IMR-90 (cell line): ENCODE measurements around the gene ABO. TPM values are rescaled to one million over a fixed set of nuclear protein-coding genes. Genes with fewer than 3 reads are reported as not detected.

Experiments used
- ATAC-seq: fragments of 200-7000 bp; cut with Tn5 transposase; 2 replicates; pipeline ENCODE4 v1.9.1; 2020; ENCODE audit warnings: low read depth, mild to moderate bottlenecking, moderate library complexity
- BruUV-seq: library from RNA; stranded (reverse); fragments of 400-500 nt; replicated peaks from 2 replicates; lab custom pipeline; 2021; lab: Mats Ljungman, UMichigan
- CTCF ChIA-PET: fragments of 300-600 bp; formaldehyde crosslinking; extraction: SDS; loops from one replicate; lab custom pipeline; 2021; ENCODE audit warnings: antibody characterized with exemption; lab: Yijun Ruan, JAX
- POLR2A ChIA-PET: fragments of 300-600 bp; sonication (Branson Sonifier 250); formaldehyde crosslinking; loops from one replicate; lab custom pipeline; 2022; ENCODE audit warnings: antibody characterized with exemption; ENCODE audit not compliant: unreplicated experiment; lab: Charles Lee
- DNase-seq: peaks from one replicate; pipeline ENCODE4 v3.0.0; 2013
- H2AFZ ChIP-seq: replicated peaks from 2 replicates; pipeline ENCODE3; 2013; ENCODE audit warnings: low read length, mild to moderate bottlenecking; ENCODE audit not compliant: poor library complexity
- H2AK5ac ChIP-seq: 2 replicates; pipeline ENCODE4 v1.6.1; 2013; ENCODE audit warnings: low read depth, low read length, inconsistent platforms
- H2AK9ac ChIP-seq: replicated peaks from 2 replicates; pipeline ENCODE3; 2013; ENCODE audit warnings: mild to moderate bottlenecking, low read depth, low read length, moderate library complexity; ENCODE audit not compliant: poor library complexity
- H2BK120ac ChIP-seq: 2 replicates; pipeline ENCODE4 v1.6.1; 2013; ENCODE audit warnings: low read depth, low read length, inconsistent platforms
- H2BK15ac ChIP-seq: 3 replicates; pipeline ENCODE4 v1.6.1; 2013; ENCODE audit warnings: low read depth, low read length, inconsistent platforms
- H2BK20ac ChIP-seq: 2 replicates; pipeline ENCODE4 v1.6.1; 2013; ENCODE audit warnings: low read depth, mild to moderate bottlenecking, inconsistent platforms, low read length, moderate library complexity
- H2BK5ac ChIP-seq: 2 replicates; pipeline ENCODE4 v1.6.1; 2013; ENCODE audit warnings: mild to moderate bottlenecking, low read depth, low read length, inconsistent platforms; ENCODE audit not compliant: poor library complexity, severe bottlenecking
- H3K14ac ChIP-seq: replicated peaks from 2 replicates; pipeline ENCODE4 v1.6.1; 2013; ENCODE audit warnings: low read depth, low read length, inconsistent platforms
- H3K18ac ChIP-seq: 2 replicates; pipeline ENCODE4 v1.6.1; 2013; ENCODE audit warnings: low read depth, low read length, control low read depth
- H3K23ac ChIP-seq: 2 replicates; pipeline ENCODE4 v1.6.1; 2013; ENCODE audit warnings: low read depth, low read length, inconsistent platforms
- H3K27ac ChIP-seq: 2 replicates; pipeline ENCODE4 v1.5.1; 2013; ENCODE audit warnings: mild to moderate bottlenecking, control low read depth, low read length; ENCODE audit not compliant: insufficient read depth
- H3K27me3 ChIP-seq: 2 replicates; pipeline ENCODE4 v1.6.1; 2013; ENCODE audit warnings: low read length; ENCODE audit not compliant: control insufficient read depth, insufficient read depth
- H3K36me3 ChIP-seq: 2 replicates; pipeline ENCODE4 v1.6.1; 2013; ENCODE audit warnings: low read length, mixed read lengths; ENCODE audit not compliant: control insufficient read depth, insufficient read depth
- H3K4ac ChIP-seq: 2 replicates; pipeline ENCODE4 v1.6.1; 2013; ENCODE audit warnings: low read depth, low read length, inconsistent platforms
- H3K4me1 ChIP-seq: 2 replicates; pipeline ENCODE4 v1.6.1; 2013; ENCODE audit warnings: low read length, mixed read lengths; ENCODE audit not compliant: control insufficient read depth, insufficient read depth
- H3K4me2 ChIP-seq: 2 replicates; pipeline ENCODE4 v1.6.1; 2013; ENCODE audit warnings: low read depth, mild to moderate bottlenecking, control low read depth, low read length, moderate library complexity
- H3K4me3 ChIP-seq: 2 replicates; pipeline ENCODE4 v1.5.1; 2013; ENCODE audit warnings: low read depth, mild to moderate bottlenecking, control low read depth, low read length, moderate library complexity; ENCODE audit not compliant: insufficient read depth
- H3K56ac ChIP-seq: 2 replicates; pipeline ENCODE4 v1.6.1; 2013; ENCODE audit warnings: low read length, inconsistent platforms; ENCODE audit not compliant: insufficient read depth; ENCODE audit errors: extremely low read depth
- H3K79me1 ChIP-seq, 2 experiments: 2 replicates each; pipeline ENCODE4 v1.6.1; 2013; ENCODE audit warnings: low read length in 2 of 2, inconsistent platforms in 1 of 2, low read depth in 1 of 2
- H3K9ac ChIP-seq: 2 replicates; pipeline ENCODE4 v1.6.1; 2013; ENCODE audit warnings: low read depth, low read length, control low read depth
- H3K9me1 ChIP-seq: 2 replicates; pipeline ENCODE4 v1.6.1; 2013; ENCODE audit warnings: low read length, inconsistent platforms; ENCODE audit not compliant: insufficient read depth
- H3K9me3 ChIP-seq: 2 replicates; pipeline ENCODE4 v1.6.1; 2013; ENCODE audit warnings: low read length; ENCODE audit not compliant: control insufficient read depth, insufficient read depth
- H4K20me1 ChIP-seq: 2 replicates; pipeline ENCODE4 v1.6.1; 2013; ENCODE audit warnings: low read length, inconsistent platforms; ENCODE audit not compliant: insufficient read depth
- H4K5ac ChIP-seq: 2 replicates; pipeline ENCODE4 v1.6.1; 2013; ENCODE audit warnings: mild to moderate bottlenecking, low read depth, low read length, control low read depth
- H4K8ac ChIP-seq, 2 experiments: 2 replicates each; pipeline ENCODE4 v1.6.1; 2013; ENCODE audit warnings: low read depth in 2 of 2, low read length in 2 of 2, control low read depth in 1 of 2, inconsistent platforms in 1 of 2
- H4K91ac ChIP-seq: 2 replicates; pipeline ENCODE4 v1.6.1; 2013; ENCODE audit warnings: low read depth, low read length, inconsistent platforms; ENCODE audit not compliant: insufficient read depth
- FOS ChIP-seq: fragments of 150-350 bp; IDR thresholded peaks from 2 replicates; pipeline ENCODE4 v1.6.1; 2016; ENCODE audit warnings: low read depth, low read length
- MAZ ChIP-seq: IDR thresholded peaks from 2 replicates; pipeline ENCODE4 v1.6.1; 2012; ENCODE audit warnings: low read depth, mild to moderate bottlenecking, low read length, improper control_type of control experiment, moderate library complexity, borderline replicate concordance
- MXI1 ChIP-seq: IDR thresholded peaks from 2 replicates; pipeline ENCODE4 v1.6.1; 2012; ENCODE audit warnings: low read depth, mild to moderate bottlenecking, low read length, moderate library complexity, borderline replicate concordance
- NFE2L2 ChIP-seq: fragments of 150-350 bp; IDR thresholded peaks from 2 replicates; pipeline ENCODE4 v1.6.1; 2016; ENCODE audit warnings: low read depth, mild to moderate bottlenecking, low read length
- POLR2A ChIP-seq: IDR thresholded peaks from 2 replicates; pipeline ENCODE4 v1.6.1; 2012; ENCODE audit warnings: mild to moderate bottlenecking, low read depth, low read length
- RAD21 ChIP-seq: IDR thresholded peaks from 2 replicates; pipeline ENCODE4 v1.6.1; 2012; ENCODE audit warnings: low read length, improper control_type of control experiment
- RCOR1 ChIP-seq: IDR thresholded peaks from 2 replicates; pipeline ENCODE4 v1.6.1; 2012; ENCODE audit warnings: mild to moderate bottlenecking, low read length, improper control_type of control experiment; ENCODE audit not compliant: insufficient replicate concordance
- WGBS, 2 experiments: methylation state at CpG; one replicate each; pipeline versions ENCODE4 v1.1.5 to v1.1.7; 2013; ENCODE audit warnings: missing lambda C conversion rate in 2 of 2; ENCODE audit not compliant: insufficient read length in 1 of 2; ENCODE audit errors: extremely low coverage in 2 of 2; 5-methylcytosine and 5-hydroxymethylcytosine counted together
- dilution Hi-C: fragments of 300-500 bp; cut with HindIII; formaldehyde crosslinking; loops from one replicate; pipeline ENCODE4 v1.14.3; 2018; ENCODE audit warnings: low sequenced_read_pairs; ENCODE audit not compliant: unreplicated experiment
- in situ Hi-C: fragments of 300-500 bp; cut with MboI; formaldehyde crosslinking; loops from 3 replicates; pipeline ENCODE4 v1.14.3; 2019; ENCODE audit warnings: low sequenced_read_pairs, inconsistent platforms, mixed read lengths
- intact Hi-C: fragments of 100-400 bp; cut with micrococcal nuclease; formaldehyde crosslinking; loops from 2 replicates; pipeline ENCODE4 v1.10.0; 2022
- polyA plus RNA-seq, 3 experiments: library from polyadenylated mRNA; depleted of rRNA; stranded (reverse); fragments of >200 nt; gene quantifications; 2 replicates each; pipeline ENCODE4 v1.2.3, GENCODE V29; 2012; ENCODE audit warnings: low replicate concordance in 1 of 3
- total RNA-seq: library from RNA; depleted of rRNA; stranded (reverse); fragments of >200 nt; gene quantifications from 2 replicates; pipeline ENCODE4 v1.2.3, GENCODE V29; 2012
- TF ChIP-seq, protein P1 (sequence below): fragments of 150-350 bp; IDR thresholded peaks from 2 replicates; pipeline ENCODE4 v1.6.1; 2017; ENCODE audit warnings: mild to moderate bottlenecking, antibody characterized with exemption, low read length, low read depth
- TF ChIP-seq, protein P2 (sequence below): fragments of 150-350 bp; IDR thresholded peaks from 2 replicates; pipeline ENCODE4 v1.6.1; 2016; ENCODE audit warnings: low read depth, mild to moderate bottlenecking, low read length, moderate library complexity, borderline replicate concordance

ABO gene
- total and polyA plus RNA-seq, 2 of the 4 experiments (the other 2 are of a cell fraction) = not detected

- H2BK15ac ChIP-seq = no peak overlapping the region
- ChIA-PET POLR2A (no interaction called here), CTCF (no interaction called here)
- H4K91ac ChIP-seq = no peak overlapping the region
- no peak overlapping the region for H2BK5ac ChIP-seq
- no peak overlapping the region for H3K56ac ChIP-seq
- no peak overlapping the region for H4K8ac ChIP-seq
- intact Hi-C loops = no loop called here
- BruUV-seq = no TSS peak
- H3K9ac ChIP-seq = no peak overlapping the region
- H3K4me3 ChIP-seq = no peak overlapping the region
- H3K23ac ChIP-seq = no peak overlapping the region
- H3K9me3 ChIP-seq = no peaks in the 10 kb centered on the region
- no peak overlapping the region for H2AFZ ChIP-seq
- no peak overlapping the region for H3K18ac ChIP-seq
- in situ Hi-C loops = no loop called here
- no peaks in the 10 kb centered on the region for H3K79me1 ChIP-seq
- DNase-seq (no peak), ATAC-seq (no peak)
- H3K4ac ChIP-seq = no peak overlapping the region
- H3K4me1 ChIP-seq = no peaks in the 10 kb centered on the region
- no peak overlapping the region for H3K4me2 ChIP-seq
- no peaks in the 10 kb centered on the region for H3K9me1 ChIP-seq
- H2AK9ac ChIP-seq = no peak overlapping the region
- H2BK120ac ChIP-seq = no peak overlapping the region
- no peaks in the 10 kb centered on the region for H3K36me3 ChIP-seq
- H2BK20ac ChIP-seq = no peak overlapping the region
- H3K27me3 ChIP-seq = peaks cover 15% of the 10 kb centered on the region
- no peaks in the 10 kb centered on the region for H4K20me1 ChIP-seq
- WGBS, 2 experiments = 88% methylated on average over 4 of the region's 5 CpGs; no CpG with 5 or more reads in 1 of the 2 experiments
- dilution Hi-C loops = no loop called here
- no peak overlapping the region for H3K14ac ChIP-seq
- no peak overlapping the region for H4K5ac ChIP-seq
- no peak overlapping the region for H2AK5ac ChIP-seq
- TF ChIP-seq MXI1 (no peak), NFE2L2 (no peak), RAD21 (no peak), MAZ (no peak), FOS (no peak), POLR2A (no peak), RCOR1 (no peak)
- TF ChIP-seq, protein P1, sequence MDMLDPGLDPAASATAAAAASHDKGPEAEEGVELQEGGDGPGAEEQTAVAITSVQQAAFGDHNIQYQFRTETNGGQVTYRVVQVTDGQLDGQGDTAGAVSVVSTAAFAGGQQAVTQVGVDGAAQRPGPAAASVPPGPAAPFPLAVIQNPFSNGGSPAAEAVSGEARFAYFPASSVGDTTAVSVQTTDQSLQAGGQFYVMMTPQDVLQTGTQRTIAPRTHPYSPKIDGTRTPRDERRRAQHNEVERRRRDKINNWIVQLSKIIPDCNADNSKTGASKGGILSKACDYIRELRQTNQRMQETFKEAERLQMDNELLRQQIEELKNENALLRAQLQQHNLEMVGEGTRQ = no peak
- TF ChIP-seq, protein P2, sequence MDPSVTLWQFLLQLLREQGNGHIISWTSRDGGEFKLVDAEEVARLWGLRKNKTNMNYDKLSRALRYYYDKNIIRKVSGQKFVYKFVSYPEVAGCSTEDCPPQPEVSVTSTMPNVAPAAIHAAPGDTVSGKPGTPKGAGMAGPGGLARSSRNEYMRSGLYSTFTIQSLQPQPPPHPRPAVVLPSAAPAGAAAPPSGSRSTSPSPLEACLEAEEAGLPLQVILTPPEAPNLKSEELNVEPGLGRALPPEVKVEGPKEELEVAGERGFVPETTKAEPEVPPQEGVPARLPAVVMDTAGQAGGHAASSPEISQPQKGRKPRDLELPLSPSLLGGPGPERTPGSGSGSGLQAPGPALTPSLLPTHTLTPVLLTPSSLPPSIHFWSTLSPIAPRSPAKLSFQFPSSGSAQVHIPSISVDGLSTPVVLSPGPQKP = no peak
- H3K27ac ChIP-seq = no peak overlapping the region
These were observed 20.5 kb downstream of the ABO start for GRCh38 chr9:133254471-133254870.
